HG03354 (cell line): ENCODE results near the gene LIM2.

ENCODE experiments used
- ATAC-seq: cut with Tn5 transposase; IDR thresholded peaks from one replicate; pipeline ENCODE4 v1.9.1; 2021; ENCODE audit warnings: mild to moderate bottlenecking; ENCODE audit not compliant: unreplicated experiment, poor library complexity, severe bottlenecking

LIM2 gene

GRCh38 chr19:51367565-51368365 lies 20.0 kb downstream of the LIM2 start:
- peak; percentile 77 for ATAC-seq

GRCh38 chr19:51367255-51367564 lies 20.6 kb downstream of the LIM2 start:
- no peak for ATAC-seq

GRCh38 chr19:51366389-51367254 lies 21.2 kb downstream of the LIM2 start:
- peak; percentile 47 for ATAC-seq

- no peak for ATAC-seq
Measured at GRCh38 chr19:51365965-51366388, 21.8 kb downstream of the LIM2 start, which contains the start of gene ETFB. ETFB (minus strand) TSS chr19:51366388; CDS start chr19:51366326, 62 bp downstream.

DNA sequence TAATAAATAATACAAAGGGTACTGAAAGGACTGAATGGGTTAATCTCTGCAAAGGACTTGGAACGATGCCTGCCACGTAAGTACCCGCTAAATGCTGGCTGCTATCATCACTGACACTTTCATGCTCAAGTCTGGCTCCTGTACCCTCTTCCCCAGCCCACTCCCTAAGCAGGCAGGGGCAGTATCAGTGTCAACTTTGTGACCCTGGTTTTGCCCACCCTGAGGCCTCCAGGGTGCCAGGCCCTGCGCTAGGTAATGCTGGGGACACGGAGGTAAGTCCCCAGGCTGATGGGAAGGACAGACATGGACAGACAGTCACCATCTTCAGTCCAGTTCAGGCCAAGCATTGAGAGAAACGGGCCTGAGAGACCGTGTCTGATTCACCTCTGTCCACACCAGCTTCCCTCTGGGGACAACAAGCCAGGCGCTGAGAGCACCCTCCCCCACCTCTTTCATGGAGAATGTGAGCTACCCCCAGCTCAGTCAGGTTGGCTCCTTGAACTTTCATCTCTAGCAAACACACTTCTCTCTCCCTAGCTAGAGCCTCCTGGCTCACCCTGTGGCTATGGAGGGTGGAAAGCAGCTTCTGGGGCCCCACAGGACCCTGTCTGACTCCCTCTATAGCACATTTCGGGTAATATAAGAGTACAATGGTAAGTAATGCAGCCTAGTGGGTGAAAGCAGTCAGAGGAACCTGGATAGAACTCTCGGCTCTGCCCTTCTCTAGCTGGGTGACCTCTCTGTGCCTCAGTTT lies 22.4 kb downstream of the LIM2 start:
- no peak for ATAC-seq

GRCh38 chr19:51364200-51365106 lies 23.3 kb downstream of the LIM2 start:
- no peak for ATAC-seq

DNA sequence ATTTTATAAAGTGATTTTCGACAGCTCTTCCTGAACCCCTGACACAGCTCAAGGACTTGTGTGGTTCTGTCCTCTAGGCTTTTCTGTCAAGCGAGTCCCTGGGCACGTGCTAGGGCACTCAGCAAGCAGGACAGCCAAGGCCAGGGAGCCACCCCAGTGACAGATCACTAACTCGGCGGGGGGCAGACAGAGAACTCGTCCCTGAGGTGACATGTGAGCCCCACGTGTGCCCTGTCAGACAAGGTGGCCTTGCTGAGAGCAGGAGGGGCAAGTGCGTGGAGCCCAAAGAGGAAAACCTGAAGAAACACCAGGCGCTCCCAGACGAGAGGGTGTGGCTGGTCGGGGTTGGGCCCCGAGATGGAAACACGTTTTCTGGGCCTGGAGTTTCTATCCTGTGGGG lies 26.5 kb downstream of the LIM2 start:
- ATAC-seq, result no peak

DNA sequence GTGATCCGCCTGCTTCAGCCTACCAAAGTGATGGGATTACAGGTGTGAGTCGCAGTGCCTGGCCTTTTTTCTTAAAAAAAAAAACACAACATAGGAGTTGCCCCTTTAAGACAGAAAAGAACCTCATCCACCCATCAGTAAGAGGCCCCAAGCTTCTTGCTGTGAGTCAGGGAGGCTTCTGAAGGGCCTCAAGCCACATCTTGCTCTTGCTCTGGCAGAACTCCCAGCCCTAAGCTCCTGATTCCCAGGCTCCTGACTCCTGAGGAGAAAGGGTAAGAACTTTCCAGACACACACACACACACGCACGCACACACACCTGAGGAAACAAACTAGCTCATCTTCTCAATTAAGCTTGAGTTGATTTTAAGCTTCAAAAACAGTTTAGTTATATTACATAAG lies 28.5 kb downstream of the LIM2 start:
- no peak for ATAC-seq

GRCh38 chr19:51357952-51358351 lies 29.8 kb downstream of the LIM2 start:
- no peak for ATAC-seq

DNA sequence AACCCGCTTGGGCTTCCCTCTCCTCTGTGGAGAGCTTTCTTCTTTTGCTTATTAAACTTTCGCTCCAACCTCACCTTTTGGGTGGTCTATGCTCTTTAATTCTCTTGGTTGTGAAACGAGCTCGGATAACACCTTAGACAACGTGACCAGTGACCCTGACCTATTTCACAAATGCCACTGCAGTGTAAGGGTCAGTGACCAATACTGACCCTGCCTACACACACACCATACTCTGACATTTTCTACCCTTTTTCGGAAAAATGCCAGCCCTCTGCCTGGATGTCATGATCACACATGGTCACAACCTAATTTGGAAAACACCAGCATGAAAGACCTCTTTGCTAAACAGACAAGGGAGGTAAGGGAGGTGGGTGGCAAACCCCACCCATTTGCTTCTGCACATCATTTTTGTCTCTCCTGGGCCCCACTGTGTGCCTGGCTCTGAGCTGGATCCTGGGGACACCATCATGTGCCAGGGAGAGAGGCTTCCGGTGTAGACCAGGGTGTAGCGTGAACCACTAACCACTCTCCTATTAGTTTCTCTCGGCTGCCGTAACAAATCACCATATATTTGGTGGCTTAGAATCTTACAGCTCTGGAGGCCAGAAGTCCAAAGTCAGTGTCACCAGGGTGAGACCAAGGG lies 31.5 kb downstream of the LIM2 start:
- ATAC-seq, result no peak

DNA sequence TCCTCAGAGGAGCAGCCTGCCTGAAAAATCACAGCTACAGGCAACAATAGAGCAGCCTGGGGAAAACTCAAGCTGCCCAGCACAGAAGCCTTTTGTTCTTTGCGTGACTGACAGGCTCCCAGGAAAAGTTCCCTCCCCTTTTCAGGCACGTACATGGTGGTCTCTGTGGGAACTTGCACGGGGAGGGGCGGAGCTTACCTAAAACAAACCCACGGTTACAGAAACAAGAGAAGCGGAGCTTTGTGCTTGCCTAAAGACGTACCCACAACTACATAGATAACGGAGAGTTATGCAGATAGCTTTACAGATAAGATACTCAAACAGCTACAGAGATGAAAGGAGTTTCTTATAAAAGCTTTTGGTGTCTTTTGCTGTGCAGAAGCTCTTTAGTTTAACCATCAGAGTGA lies 33.0 kb downstream of the LIM2 start:
- ATAC-seq, result no peak

GRCh38 chr19:51354103-51354741 lies 33.6 kb downstream of the LIM2 start:
- ATAC-seq, result no peak

DNA sequence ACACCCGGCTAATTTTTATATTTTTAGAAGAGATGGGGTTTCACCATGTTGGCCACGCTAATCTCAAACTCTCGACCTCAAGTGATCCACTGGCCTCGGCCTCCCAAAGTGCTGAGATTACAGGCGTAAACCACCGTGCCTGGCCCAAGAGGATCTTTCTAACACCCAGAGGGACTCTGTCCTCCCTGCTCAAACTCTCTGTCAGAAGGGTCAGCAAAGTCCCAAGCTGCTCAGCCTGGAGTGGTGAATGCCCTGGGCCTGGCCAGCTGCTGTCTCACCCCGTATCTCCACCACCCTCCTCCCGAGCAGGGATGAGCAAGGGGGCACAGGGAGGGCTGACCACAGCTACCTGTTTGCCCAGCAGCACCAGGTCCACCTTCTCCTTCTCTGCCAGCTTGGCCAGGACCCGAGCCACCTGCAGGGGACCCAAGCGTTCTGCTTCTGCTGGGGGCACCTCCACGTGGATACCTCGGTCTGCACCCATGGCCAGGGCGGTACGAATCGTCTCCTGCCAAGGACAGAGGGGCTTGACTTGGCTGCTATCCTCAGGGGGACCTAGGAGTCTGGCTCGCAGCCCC lies 34.9 kb downstream of the LIM2 start:
- no peak for ATAC-seq

GRCh38 chr19:51351266-51351990 lies 36.3 kb downstream of the LIM2 start:
- no peak for ATAC-seq

DNA sequence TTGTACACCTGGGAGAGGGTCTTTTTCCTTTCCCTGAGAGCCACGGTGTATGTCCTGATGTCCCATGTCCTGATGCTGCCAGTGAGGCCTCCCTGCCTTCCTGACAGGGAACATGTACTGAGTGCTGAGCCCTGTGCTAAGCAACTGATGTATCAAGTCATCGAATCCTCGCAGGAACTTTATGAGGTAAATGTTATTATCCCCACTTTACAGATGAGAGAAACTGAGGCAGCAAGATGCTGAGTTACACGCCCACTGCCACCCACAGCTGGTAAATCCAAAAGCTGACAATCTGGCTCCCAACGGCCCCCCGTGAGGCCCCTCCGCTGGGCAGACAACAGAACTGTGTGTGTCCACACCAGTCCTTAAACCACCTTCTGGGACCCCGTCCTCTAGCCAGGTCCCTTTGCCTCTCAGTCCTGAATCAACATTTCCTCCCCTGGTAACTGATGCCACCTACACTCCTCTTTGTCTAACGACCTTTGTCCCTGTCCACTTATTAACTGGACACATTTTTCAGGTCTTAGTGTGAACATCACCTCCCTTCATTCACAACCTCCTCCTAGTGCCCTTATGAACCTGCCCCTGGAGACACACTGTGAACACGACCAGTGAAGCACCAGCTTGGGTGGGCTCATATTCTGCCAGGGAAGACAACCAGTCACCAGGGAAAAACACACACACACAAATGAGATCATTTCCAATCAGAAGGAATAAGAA lies 40.4 kb downstream of the LIM2 start:
- no peak for ATAC-seq

- ATAC-seq, result no peak
Measured at GRCh38 chr19:51346742-51347141, 41.0 kb downstream of the LIM2 start.

DNA sequence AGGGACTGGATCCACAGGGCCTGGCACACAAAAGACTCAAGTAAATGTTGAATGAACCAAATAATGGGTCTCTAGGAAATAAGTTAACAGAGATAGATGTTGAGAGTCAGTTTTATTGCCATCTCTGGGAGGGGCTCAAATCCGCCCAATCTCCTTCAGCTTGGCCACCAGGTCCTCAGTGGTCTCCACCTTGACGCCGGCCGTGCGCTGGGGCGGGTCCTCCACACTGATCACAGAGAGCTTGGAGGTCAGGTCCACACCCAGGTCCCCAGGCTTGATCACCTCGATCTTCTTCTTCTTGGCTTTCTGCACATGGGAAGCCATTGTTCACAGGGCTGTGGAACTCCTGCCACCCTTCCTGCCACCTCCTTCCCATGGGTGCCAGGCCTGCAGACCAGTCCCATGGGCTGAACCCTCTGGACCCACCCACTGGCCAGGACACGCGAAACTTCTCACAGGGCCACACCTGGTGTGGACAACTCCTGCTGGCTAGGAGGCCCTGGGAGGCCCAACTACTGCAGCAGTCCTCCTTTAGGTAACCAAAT lies 42.6 kb downstream of the LIM2 start:
- ATAC-seq, result no peak
